ENCODE measurements around the gene CHID1. TPM values are rescaled to one million over a fixed set of nuclear protein-coding genes. Genes with fewer than 3 reads are reported as not detected.

The CHID1 gene
- total RNA-seq, 1 donor from 2014 or later = 101 TPM

- no peak for DNase-seq (ENCODE audit: low spot score)
These were observed 73.9 kb downstream of the CHID1 start for GRCh38 chr11:836700-837099.

DNA sequence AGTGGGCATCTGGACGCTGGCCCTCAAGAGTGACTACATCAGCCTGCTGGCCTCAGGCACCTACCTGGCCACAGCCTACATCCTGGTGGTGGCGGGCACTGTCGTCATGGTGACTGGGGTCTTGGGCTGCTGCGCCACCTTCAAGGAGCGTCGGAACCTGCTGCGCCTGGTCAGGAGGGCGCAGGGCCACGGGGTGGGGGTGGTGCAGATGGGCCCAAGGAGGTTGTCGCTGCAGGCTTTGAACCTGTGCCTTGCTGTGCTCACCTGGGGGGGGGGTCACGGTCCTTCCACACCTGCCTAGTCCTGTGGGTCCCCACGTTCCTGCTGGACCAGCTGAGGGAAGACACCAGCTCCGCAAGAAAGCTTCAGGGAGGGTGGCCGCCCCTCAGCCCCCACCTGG, 74.3 kb downstream of the CHID1 start:
- no peak for DNase-seq (ENCODE audit: low spot score)

DNA sequence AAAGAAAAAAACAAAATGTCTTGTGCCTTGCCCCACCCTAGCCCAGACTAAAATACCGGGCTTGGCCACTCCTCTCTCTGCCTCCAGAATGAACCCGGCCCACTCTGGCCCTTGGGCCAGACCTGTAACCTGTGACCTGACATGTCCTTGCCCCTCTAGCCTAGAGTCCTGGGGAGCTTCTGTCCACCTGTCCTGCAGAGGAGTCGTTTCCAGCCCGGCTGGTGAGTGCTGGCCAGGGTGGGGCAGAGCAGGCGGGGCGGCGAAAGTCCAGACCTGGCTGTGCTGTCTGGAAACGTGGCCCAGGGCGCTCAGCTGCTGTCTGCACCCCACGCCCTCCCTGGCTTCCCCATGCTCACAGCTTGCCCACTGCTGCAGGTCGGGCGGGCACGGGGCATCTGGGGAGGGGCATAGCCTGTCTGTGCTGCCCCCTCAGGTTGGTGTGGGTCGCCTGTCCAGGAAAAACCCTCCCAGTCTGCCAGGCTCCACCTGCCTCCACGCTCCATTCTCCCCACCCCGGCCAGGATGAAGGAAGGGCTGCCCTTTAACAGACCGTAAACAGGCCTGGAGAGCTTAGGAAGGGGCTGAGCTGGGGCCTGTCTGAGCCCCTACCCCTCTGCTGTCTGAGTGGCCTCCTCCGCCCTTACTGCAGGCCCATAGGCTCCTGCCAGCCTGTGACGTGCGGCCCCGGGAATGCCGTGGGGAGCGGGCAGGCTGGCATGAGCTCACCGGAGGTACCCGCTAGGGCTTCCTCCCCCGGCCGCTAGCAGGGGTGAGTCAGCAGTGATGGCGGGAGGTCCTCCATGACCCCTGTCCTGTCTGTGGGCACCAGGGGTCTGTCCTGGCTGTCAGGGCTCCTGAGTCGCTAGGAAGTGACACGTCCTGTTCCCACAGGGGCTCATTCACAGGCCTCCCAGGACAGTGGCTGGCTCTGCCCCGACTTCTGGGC, 76.0 kb downstream of the CHID1 start:
- peak; percentile 77 for DNase-seq (ENCODE audit: low spot score)

- no peak for DNase-seq (ENCODE audit: low spot score)
These were observed 76.7 kb downstream of the CHID1 start for GRCh38 chr11:833849-834311.

DNA sequence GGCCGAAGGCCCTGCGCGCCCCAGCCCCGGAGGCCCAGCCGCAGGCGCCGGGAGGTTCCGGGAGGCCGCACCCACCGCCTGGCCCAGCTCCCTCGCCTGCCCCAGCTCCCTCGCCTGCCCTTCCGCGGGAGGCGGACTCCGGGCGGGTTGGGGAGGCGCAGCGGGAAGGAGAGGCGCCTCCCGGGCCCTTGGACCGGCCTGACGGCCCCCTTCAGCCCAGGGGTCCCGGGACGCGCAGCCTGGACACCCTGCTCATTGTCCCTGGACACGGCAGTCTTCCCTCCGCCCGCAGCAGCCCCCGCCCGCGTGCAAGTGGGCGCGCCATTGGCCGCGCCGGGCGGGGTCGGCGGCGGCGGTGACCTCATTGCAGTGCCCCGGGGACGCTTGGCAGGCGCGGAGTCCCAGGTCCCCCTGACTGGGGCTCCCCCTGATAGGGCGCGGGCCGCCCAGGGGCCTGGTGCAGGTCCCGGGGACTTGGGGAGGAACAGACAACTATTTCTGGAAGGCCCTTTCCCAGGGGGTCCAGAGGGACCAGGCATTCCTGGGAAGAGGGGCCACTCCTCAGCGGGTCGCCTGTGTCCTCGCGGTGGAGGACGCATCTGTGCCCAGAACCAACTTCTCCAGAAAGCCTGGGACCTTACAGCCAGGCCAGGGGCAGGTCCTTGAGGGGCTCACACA, 77.4 kb downstream of the CHID1 start:
- no peak for DNase-seq (ENCODE audit: low spot score)

GRCh38 chr11:832529-833113, 78.0 kb downstream of the CHID1 start, which contains the start of gene CD151:
Gene CD151, plus strand, starts transcription at chr11:832952. Its CDS starts 3,118 bp downstream, at chr11:836070.
- DNase-seq (ENCODE audit: low spot score) = no peak

- no peak for DNase-seq (ENCODE audit: low spot score)
These were observed 78.6 kb downstream of the CHID1 start for GRCh38 chr11:831961-832528.

GRCh38 chr11:831118-831864, 79.3 kb downstream of the CHID1 start:
- DNase-seq (ENCODE audit: low spot score) = no peak

DNA sequence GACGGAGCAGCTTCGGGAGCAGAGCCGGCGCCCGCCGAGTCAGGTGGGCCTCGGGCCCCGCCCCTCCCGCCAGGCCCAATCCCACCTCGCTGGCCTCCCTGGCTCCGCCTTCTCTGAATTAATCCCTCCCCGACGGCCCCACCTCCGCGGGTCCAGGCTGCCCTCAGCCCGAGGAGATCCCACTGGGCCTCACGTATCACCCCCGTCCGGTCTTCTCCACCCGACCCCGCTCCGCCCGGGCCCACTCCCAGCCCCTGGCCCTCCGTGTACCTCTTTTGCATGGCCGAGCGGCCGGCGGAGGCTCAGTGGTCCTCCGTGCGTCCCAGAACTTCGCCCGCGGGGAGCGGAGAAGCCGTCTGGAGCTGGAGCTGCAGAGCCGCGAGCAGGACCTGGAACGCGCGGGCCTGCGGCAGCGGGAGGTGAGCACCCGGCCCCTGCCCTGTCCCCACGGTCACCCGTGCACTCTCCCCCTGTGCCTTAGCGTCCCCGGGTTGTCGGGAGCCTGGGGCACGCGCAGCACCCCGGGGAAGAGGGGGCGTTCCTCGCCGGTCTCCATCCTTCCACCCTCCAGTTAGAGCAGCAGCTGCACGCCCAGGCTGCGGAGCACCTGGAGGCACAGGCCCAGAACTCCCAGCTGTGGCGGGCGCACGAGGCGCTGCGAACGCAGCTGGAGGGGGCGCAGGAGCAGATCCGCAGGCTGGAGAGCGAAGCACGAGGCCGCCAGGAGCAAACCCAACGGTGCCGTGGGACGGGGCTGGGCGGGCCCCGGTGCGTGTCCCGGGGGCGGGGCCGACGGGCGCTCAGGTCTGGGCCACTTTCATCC, 80.1 kb downstream of the CHID1 start:
- DNase-seq (ENCODE audit: low spot score) = peak; percentile 77

GRCh38 chr11:829847-830294, 80.7 kb downstream of the CHID1 start:
- DNase-seq (ENCODE audit: low spot score) = no peak

DNA sequence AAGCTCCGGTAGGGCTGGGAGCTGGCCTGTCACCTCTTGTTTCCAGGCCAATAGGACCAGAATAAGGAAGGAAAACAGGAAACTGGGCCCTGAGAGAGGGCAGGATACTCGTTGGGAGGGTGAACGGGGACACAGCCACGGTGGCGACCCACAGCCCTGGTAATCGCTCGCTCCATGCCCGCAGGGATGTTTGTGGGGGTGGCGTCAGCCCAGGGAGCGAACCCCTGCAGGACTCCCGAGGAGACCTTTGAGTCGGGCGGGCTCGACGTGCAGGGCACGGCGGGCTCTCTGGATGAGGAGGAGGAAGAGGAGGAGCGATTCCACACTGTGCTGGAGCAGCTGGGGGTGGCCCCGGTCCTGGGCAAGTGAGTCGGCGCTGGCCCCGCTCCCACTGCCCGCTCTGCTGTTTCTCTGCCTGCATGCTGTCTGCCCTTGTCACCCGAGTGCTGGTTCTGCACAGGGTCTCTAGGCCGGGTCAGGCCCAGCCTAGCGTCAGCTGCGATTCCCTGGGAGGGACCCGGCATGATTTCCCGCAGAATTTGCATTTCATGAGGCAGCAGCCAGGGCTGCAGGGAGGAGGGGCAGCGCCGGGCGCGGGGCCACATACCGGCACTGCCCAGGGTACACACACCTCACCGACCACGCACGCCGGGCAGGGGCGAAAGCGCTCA, 81.3 kb downstream of the CHID1 start:
- DNase-seq (ENCODE audit: low spot score) = no peak

GRCh38 chr11:828506-829175, 82.0 kb downstream of the CHID1 start:
- DNase-seq (ENCODE audit: low spot score) = no peak

- DNase-seq (ENCODE audit: low spot score) = no peak
These were observed 82.8 kb downstream of the CHID1 start, which contains the start of gene CRACR2B for GRCh38 chr11:827897-828192. Gene CRACR2B, plus strand, starts transcription at chr11:827919. Its CDS starts 689 bp downstream, at chr11:828608.

GRCh38 chr11:827146-827896, 83.3 kb downstream of the CHID1 start:
- no peak for DNase-seq (ENCODE audit: low spot score)

GRCh38 chr11:826836-827145, 83.8 kb downstream of the CHID1 start:
- DNase-seq (ENCODE audit: low spot score) = no peak

DNA sequence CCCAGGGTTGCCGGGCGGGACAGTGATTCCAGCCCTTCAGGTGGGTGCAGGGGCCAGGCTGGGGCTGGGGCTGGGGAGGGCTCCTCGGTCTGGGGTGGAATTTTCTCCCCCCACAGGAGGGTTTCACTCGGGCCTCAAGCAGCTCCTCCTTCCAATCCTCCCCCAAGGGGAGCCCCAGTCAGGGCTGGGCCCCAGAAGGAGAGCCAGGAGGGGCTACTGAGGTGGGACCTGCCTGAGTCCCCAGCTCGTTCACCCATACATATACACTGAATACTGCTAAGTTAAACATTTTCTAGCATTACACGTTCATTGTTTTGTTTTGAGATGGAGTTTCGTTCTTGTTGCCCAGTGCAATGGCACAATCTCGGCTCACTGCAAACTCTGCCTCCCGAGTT, 84.4 kb downstream of the CHID1 start:
- DNase-seq (ENCODE audit: low spot score) = no peak

GRCh38 chr11:825366-826226, 85.0 kb downstream of the CHID1 start:
- no peak for DNase-seq (ENCODE audit: low spot score)

DNA sequence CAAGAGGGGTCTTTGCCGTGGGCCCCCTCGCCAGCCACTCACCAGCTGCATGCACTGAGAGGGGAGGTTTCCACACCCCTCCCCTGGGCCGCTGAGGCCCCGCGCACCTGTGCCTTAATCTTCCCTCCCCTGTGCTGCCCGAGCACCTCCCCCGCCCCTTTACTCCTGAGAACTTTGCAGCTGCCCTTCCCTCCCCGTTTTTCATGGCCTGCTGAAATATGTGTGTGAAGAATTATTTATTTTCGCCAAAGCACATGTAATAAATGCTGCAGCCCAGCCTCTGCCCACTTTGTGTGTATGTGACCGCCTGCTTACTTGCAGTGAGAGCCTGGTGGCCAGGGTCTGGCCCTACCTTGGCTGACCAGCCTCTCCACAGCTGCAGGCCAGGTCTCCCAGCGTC, 85.7 kb downstream of the CHID1 start:
- DNase-seq (ENCODE audit: low spot score) = no peak

All from mucosa of gallbladder (tissue), 1 donor.